Measurements from ENCODE around the gene TOGARAM1.

- TF ChIP-seq CTCF (IDR thresholded peaks at IDR 0.05) (no peak), POLR2A (IDR thresholded peaks at IDR 0.05) (no peak)
Observed at GRCh38 chr14:45003924-45004323, 41.9 kb downstream of the TOGARAM1 start.

All from right lobe of liver (tissue), 4 donors.